ENCODE measurements around the gene DCPS.
"Not testable (repeated sequence)": the region's sequence is repeated elsewhere in the genome, so short reads cannot be mapped to it uniquely, and the experiment has no call there.

DCPS gene

GRCh38 chr11:126345283-126345682 is 41.4 kb downstream of the DCPS start:
- no peak for DNase-seq (ENCODE audit: low spot score)

- DNase-seq (ENCODE audit: low spot score) = no peak
These were observed 42.1 kb downstream of the DCPS start for GRCh38 chr11:126345759-126346585.

- DNase-seq (ENCODE audit: low spot score) = no peak
These were observed 42.7 kb downstream of the DCPS start for GRCh38 chr11:126346586-126346940.

- DNase-seq (ENCODE audit: low spot score) = not testable (repeated sequence)
These were observed 43.1 kb downstream of the DCPS start for GRCh38 chr11:126346946-126347345.

- DNase-seq (ENCODE audit: low spot score) = no peak
These were observed 44.1 kb downstream of the DCPS start for GRCh38 chr11:126347751-126348668.

GRCh38 chr11:126348806-126349582 is 45.1 kb downstream of the DCPS start:
- DNase-seq (ENCODE audit: low spot score) = no peak

- DNase-seq (ENCODE audit: low spot score) = no peak
These were observed 47.0 kb downstream of the DCPS start for GRCh38 chr11:126350836-126351235.

- no peak for DNase-seq (ENCODE audit: low spot score)
These were observed 48.3 kb downstream of the DCPS start for GRCh38 chr11:126352163-126352562.

- DNase-seq (ENCODE audit: low spot score) = peak; percentile 72
These were observed 49.3 kb downstream of the DCPS start for GRCh38 chr11:126352934-126353801.

- no peak for DNase-seq (ENCODE audit: low spot score)
These were observed 50.9 kb downstream of the DCPS start for GRCh38 chr11:126354631-126355323.

GRCh38 chr11:126355324-126355925 is 51.6 kb downstream of the DCPS start, which contains the start of gene ST3GAL4:
Gene ST3GAL4, plus strand, starts transcription at chr11:126355686. Its CDS starts 50,470 bp downstream, at chr11:126406156.
- peak; percentile 71 for DNase-seq (ENCODE audit: low spot score)

- peak; percentile 56 for DNase-seq (ENCODE audit: low spot score)
These were observed 52.4 kb downstream of the DCPS start for GRCh38 chr11:126355926-126356897.

GRCh38 chr11:126357055-126357962 is 53.4 kb downstream of the DCPS start:
- DNase-seq (ENCODE audit: low spot score) = no peak

- DNase-seq (ENCODE audit: low spot score) = no peak
These were observed 54.3 kb downstream of the DCPS start for GRCh38 chr11:126357969-126358762.

GRCh38 chr11:126358763-126359160 is 54.9 kb downstream of the DCPS start:
- no peak for DNase-seq (ENCODE audit: low spot score)

- no peak for DNase-seq (ENCODE audit: low spot score)
These were observed 55.7 kb downstream of the DCPS start for GRCh38 chr11:126359431-126360048.
